ENCODE measurements around the gene CNTN5.
"Not testable (repeated sequence)": the region's sequence is repeated elsewhere in the genome, so short reads cannot be mapped to it uniquely, and the experiment has no call there.

CNTN5 gene

DNA sequence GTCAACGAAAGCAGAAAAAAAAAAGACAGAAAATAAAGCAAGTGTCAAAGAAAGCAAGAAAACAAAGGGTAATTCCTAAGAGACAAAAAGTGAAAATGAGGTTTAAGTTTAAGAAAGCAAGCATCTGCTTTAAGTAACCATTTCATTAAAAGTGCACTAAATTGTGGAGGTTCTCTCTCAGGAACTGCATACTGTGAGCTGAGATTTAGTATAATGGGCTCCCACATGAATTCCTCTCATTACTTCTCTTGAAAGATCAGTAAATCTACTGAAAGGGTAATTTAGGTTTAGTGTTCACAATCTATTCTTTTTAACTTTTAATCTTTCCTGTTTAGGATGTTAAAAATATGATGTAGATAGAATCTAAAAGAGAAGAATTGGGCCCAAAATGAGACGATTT, 1201.0 kb downstream of the CNTN5 start:
- DNase-seq, result no peak
- Mint-ChIP-seq H3K4me1 (no peaks in the 10 kb centered on the region), H3K27ac (no peak overlapping the region), H3K27me3 (no peaks in the 10 kb centered on the region), H3K9me3 (peaks cover 0 to 6% of the 10 kb centered on the region in 2 donors), H3K4me3 (no peak overlapping the region)
- no peak for ATAC-seq

DNA sequence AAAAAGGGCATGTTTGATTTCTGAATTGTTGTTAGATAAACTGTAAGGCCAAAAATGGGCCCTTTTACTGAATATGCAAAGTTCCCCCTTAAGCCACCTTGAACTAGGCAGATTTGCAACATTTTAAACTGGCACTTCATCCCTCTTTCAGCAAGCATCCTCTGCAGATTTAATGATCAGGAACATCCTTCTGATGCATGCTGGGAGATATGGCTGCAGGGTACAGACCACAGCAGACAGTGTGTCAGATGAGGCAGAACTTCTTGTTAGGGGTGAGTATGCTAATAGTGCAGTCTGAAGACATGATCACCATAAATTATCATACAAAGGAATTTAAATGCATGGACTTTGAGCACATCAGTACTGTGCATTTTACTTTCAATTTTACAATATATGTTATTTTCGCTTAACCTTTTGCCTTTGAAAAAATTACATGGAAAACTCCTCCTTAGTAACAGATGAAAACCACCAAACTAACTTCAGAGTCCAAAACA, 1203.8 kb downstream of the CNTN5 start:
- no peaks in the 10 kb centered on the region for H3K27me3 Mint-ChIP-seq
- DNase-seq, result no peak
- H3K4me3 Mint-ChIP-seq, result no peak overlapping the region
- H3K27ac Mint-ChIP-seq, result no peak overlapping the region
- H3K4me1 Mint-ChIP-seq, result no peaks in the 10 kb centered on the region
- no peak for ATAC-seq
- peaks cover 0 to 6% of the 10 kb centered on the region in 2 donors for H3K9me3 Mint-ChIP-seq

- Mint-ChIP-seq H3K4me3 (no peak overlapping the region), H3K9me3 (peaks cover 7 to 15% of the 10 kb centered on the region in 2 donors), H3K27me3 (no peaks in the 10 kb centered on the region), H3K27ac (no peak overlapping the region), H3K4me1 (no peaks in the 10 kb centered on the region)
- no peak for DNase-seq
- ATAC-seq, result no peak
These were observed 1208.3 kb downstream of the CNTN5 start for GRCh38 chr11:100229086-100229485.

DNA sequence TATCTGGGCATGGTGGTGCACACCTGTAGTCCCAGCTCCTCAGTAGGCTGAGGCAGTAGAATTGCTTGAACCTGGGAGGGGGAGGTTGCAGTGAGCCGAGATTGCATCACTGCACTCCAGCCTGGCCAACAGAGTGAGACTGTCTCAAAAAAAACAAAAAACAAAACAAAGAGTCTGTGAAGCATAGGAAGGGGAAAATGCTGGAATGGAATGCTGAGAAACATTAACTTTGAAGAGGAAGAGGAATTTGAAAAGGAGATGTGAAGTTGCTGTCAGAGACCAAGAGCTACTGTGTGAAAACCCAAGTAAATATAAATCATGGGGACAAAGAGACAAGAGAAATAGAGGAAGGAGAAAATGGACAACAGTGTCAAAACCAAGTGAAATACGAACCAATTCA, 1211.3 kb downstream of the CNTN5 start:
- Mint-ChIP-seq H3K4me1 (no peaks in the 10 kb centered on the region), H3K27ac (no peak overlapping the region), H3K27me3 (no peaks in the 10 kb centered on the region), H3K9me3 (peaks cover 7 to 28% of the 10 kb centered on the region in 2 donors), H3K4me3 (no peak overlapping the region)
- ATAC-seq (no peak), DNase-seq (no peak)

DNA sequence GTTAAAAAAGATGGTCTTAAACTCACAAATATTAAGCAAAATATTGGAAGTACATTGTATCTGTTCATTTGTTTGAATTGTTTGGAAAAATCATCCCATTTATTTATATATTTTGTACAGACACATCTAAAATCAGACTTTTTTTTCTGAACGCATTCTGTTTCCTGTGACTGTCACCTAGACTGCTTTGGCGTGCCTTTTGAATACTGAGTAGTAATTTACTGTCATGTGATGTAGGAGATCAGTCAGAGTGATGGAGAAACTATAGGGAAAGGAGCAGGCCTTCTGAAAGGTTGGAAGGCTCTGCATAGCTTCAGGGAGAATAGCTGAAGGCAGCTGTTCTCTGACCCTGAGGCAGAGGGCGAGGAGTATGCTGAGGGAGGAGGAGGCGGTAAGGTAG, 1214.3 kb downstream of the CNTN5 start:
- peaks cover 7 to 32% of the 10 kb centered on the region in 2 donors for H3K9me3 Mint-ChIP-seq
- H3K27ac Mint-ChIP-seq, result no peak overlapping the region
- no peaks in the 10 kb centered on the region for H3K27me3 Mint-ChIP-seq
- no peaks in the 10 kb centered on the region for H3K4me1 Mint-ChIP-seq
- ATAC-seq (no peak), DNase-seq (no peak)
- H3K4me3 Mint-ChIP-seq, result no peak overlapping the region

GRCh38 chr11:100240025-100240539, 1219.3 kb downstream of the CNTN5 start:
- peaks cover 0 to 20% of the 10 kb centered on the region in 2 donors for H3K9me3 Mint-ChIP-seq
- no peaks in the 10 kb centered on the region for H3K27me3 Mint-ChIP-seq
- DNase-seq (no peak), ATAC-seq (no peak)
- no peak overlapping the region for H3K27ac Mint-ChIP-seq
- no peaks in the 10 kb centered on the region for H3K4me1 Mint-ChIP-seq
- H3K4me3 Mint-ChIP-seq, result no peak overlapping the region

- ATAC-seq, result no peak
- Mint-ChIP-seq H3K27me3 (no peaks in the 10 kb centered on the region), H3K27ac (no peak overlapping the region), H3K4me1 (no peaks in the 10 kb centered on the region), H3K4me3 (no peak overlapping the region), H3K9me3 (peaks cover 7 to 9% of the 10 kb centered on the region in 2 donors)
- DNase-seq, result no peak
These were observed 1227.0 kb downstream of the CNTN5 start for GRCh38 chr11:100247704-100248103.

DNA sequence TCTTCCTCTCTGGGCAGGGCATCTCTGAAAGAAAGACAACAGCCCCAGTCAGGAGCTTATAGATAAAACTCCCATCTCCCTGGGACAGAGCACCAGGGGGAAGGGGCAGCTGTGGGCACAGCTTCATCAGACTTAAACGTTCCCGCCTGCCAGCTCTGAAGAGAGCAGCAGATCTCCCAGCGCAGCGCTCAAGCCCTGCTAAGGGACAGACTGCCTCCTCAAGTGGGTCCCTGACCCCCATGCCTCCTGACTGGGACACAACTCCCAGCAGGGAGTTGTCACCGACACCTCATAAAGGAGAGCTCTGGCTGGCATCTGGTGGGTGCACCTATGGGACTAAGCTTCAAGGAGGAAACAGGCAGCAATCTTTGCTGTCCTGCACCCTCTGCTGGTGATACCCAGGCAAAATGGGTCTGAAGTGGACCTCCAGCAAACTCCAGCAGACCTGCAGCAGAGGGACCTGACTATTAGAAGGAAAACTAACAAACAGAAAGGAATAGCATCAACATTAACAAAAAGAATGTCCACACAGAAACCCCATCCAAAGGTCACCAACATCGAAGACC, 1236.6 kb downstream of the CNTN5 start:
- peaks cover 28 to 36% of the 10 kb centered on the region in 2 donors for H3K9me3 Mint-ChIP-seq
- not testable (repeated sequence) for ATAC-seq, H3K4me1 Mint-ChIP-seq, H3K27me3 Mint-ChIP-seq, H3K4me3 Mint-ChIP-seq, H3K27ac Mint-ChIP-seq, DNase-seq

- Mint-ChIP-seq H3K4me1 (no peaks in the 10 kb centered on the region), H3K9me3 (peaks cover 19 to 21% of the 10 kb centered on the region in 2 donors), H3K27ac (no peak overlapping the region), H3K4me3 (no peak overlapping the region), H3K27me3 (no peaks in the 10 kb centered on the region)
- DNase-seq, result no peak
- no peak for ATAC-seq
These were observed 1248.8 kb downstream of the CNTN5 start for GRCh38 chr11:100269516-100269915.

DNA sequence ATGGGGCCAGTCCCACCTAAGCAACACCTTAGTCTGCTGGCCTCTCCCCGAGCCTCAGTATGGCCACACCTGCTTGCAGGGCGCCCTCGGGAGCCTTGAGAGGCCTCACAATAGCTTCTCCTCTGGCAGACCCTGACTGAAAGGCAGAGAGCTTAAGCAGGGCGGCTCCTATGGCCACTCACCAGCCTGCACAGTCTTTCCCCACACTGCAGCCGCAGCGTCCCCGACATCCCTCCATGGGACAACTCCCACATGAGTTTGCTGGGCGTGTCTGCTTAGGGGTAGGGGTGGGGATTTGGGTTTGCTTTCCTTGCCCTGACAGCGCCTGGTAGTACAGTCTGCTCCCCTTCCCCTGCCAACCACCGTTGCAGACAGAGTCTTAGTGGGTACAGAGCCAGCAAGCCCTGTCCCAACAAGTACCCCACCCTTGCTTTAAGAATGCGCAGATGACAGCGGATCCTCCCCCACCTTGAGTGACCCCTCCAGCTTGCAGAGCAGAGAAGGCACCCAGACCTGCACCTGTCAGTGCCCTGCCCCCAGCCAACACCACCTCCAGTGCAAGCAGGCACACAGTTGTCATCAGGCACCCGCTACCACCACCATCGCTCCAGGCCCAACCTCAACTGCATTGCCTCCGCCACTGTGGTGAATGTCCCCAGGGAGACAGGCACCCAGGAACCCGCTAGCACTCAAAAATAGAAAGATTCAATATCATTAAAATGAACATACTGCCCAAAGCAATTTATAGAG, 1252.5 kb downstream of the CNTN5 start:
- DNase-seq (no peak), ATAC-seq (no peak)
- no peak overlapping the region for H3K4me3 Mint-ChIP-seq
- H3K9me3 Mint-ChIP-seq, result peaks cover 8% of the 10 kb centered on the region in 2 donors
- H3K27me3 Mint-ChIP-seq, result no peaks in the 10 kb centered on the region
- no peak overlapping the region for H3K27ac Mint-ChIP-seq
- no peaks in the 10 kb centered on the region for H3K4me1 Mint-ChIP-seq

GRCh38 chr11:100274466-100274865, 1253.7 kb downstream of the CNTN5 start:
- H3K27me3 Mint-ChIP-seq, ATAC-seq, H3K27ac Mint-ChIP-seq, DNase-seq, H3K4me1 Mint-ChIP-seq, H3K4me3 Mint-ChIP-seq, H3K9me3 Mint-ChIP-seq: not testable (repeated sequence)

GRCh38 chr11:100294748-100295147, 1274.0 kb downstream of the CNTN5 start:
- ATAC-seq (no peak), DNase-seq (no peak)
- H3K9me3 Mint-ChIP-seq, result peaks cover 0 to 7% of the 10 kb centered on the region in 2 donors
- no peaks in the 10 kb centered on the region for H3K4me1 Mint-ChIP-seq
- H3K27ac Mint-ChIP-seq, result no peak overlapping the region
- no peak overlapping the region for H3K4me3 Mint-ChIP-seq
- no peaks in the 10 kb centered on the region for H3K27me3 Mint-ChIP-seq

- H3K4me1 Mint-ChIP-seq, result no peaks in the 10 kb centered on the region
- ATAC-seq (no peak), DNase-seq (no peak)
- no peak overlapping the region for H3K27ac Mint-ChIP-seq
- H3K27me3 Mint-ChIP-seq, result no peaks in the 10 kb centered on the region
- no peak overlapping the region for H3K4me3 Mint-ChIP-seq
- H3K9me3 Mint-ChIP-seq, result peaks cover 0 to 7% of the 10 kb centered on the region in 2 donors
These were observed 1275.4 kb downstream of the CNTN5 start for GRCh38 chr11:100296051-100296679.

- Mint-ChIP-seq H3K27ac (no peak overlapping the region), H3K9me3 (no peaks in the 10 kb centered on the region), H3K4me1 (no peaks in the 10 kb centered on the region), H3K4me3 (no peak overlapping the region), H3K27me3 (no peaks in the 10 kb centered on the region)
- no peak for ATAC-seq
- DNase-seq, result no peak
These were observed 1276.8 kb downstream of the CNTN5 start for GRCh38 chr11:100297516-100297915.

GRCh38 chr11:100302824-100303223, 1282.1 kb downstream of the CNTN5 start:
- Mint-ChIP-seq H3K4me1 (no peaks in the 10 kb centered on the region), H3K27me3 (no peaks in the 10 kb centered on the region), H3K27ac (no peak overlapping the region), H3K9me3 (peaks cover 0 to 5% of the 10 kb centered on the region in 2 donors), H3K4me3 (no peak overlapping the region)
- ATAC-seq (no peak), DNase-seq (no peak)

- no peak overlapping the region for H3K27ac Mint-ChIP-seq
- H3K9me3 Mint-ChIP-seq, result peaks cover 0 to 5% of the 10 kb centered on the region in 2 donors
- no peak overlapping the region for H3K4me3 Mint-ChIP-seq
- DNase-seq (no peak), ATAC-seq (no peak)
- no peaks in the 10 kb centered on the region for H3K4me1 Mint-ChIP-seq
- H3K27me3 Mint-ChIP-seq, result no peaks in the 10 kb centered on the region
These were observed 1283.1 kb downstream of the CNTN5 start for GRCh38 chr11:100303897-100304296.
